Fibroblast of lung (primary cell): Measurements from ENCODE around the gene COBL.

Experiments
- EZH2 ChIP-seq: IDR thresholded peaks from 2 replicates; pipeline ENCODE4 v1.5.1; 2012; ENCODE audit warnings: low read length, control low read depth, mild to moderate bottlenecking; ENCODE audit errors: missing control alignments
- TF ChIP-seq, protein P1 (sequence below), 2 donors: IDR thresholded peaks in 1 of 2; conservative IDR thresholded peaks in 1 of 2; 1 replicate in 1 of 2; 2 replicates in 1 of 2; pipeline ENCODE4 v1.5.1; 2011 to 2012; ENCODE audit warnings: low read length in 2 of 2, control low read depth in 1 of 2, inconsistent platforms in 1 of 2, low read depth in 1 of 2, mild to moderate bottlenecking in 1 of 2

DNA sequence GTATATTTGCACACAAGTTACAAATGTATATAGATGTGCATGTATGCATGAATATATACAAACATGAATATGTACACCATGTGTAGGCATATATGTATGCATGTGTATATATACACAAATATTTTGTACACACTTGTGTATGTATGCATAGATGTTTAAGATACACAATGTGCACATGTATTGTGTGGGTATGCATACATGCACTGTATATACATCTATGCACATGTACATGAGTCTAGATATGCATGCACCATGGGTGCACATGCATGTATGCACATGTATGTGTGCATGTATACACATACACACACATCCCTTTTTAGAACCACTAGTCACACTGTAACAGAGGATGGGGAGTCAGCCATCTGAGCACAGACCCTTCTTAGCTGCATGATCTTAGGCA lies 249.4 kb downstream of the COBL start:
- TF ChIP-seq, protein P1, sequence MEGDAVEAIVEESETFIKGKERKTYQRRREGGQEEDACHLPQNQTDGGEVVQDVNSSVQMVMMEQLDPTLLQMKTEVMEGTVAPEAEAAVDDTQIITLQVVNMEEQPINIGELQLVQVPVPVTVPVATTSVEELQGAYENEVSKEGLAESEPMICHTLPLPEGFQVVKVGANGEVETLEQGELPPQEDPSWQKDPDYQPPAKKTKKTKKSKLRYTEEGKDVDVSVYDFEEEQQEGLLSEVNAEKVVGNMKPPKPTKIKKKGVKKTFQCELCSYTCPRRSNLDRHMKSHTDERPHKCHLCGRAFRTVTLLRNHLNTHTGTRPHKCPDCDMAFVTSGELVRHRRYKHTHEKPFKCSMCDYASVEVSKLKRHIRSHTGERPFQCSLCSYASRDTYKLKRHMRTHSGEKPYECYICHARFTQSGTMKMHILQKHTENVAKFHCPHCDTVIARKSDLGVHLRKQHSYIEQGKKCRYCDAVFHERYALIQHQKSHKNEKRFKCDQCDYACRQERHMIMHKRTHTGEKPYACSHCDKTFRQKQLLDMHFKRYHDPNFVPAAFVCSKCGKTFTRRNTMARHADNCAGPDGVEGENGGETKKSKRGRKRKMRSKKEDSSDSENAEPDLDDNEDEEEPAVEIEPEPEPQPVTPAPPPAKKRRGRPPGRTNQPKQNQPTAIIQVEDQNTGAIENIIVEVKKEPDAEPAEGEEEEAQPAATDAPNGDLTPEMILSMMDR (conservative IDR thresholded peaks at IDR 0.05 in 1 of 2, IDR thresholded peaks at IDR 0.05 in 1 of 2; ENCODE audit: low read depth in 1 of 2, low read length in 2 of 2), result no peak
- TF ChIP-seq EZH2, result no peak
